Measurements from ENCODE around the gene OR4D2. TPM values are rescaled to one million over a fixed set of nuclear protein-coding genes. Genes with fewer than 3 reads are reported as not detected.

OR4D2 gene
- total RNA-seq, 2 experiments from 2014 or later, result not detected

DNA sequence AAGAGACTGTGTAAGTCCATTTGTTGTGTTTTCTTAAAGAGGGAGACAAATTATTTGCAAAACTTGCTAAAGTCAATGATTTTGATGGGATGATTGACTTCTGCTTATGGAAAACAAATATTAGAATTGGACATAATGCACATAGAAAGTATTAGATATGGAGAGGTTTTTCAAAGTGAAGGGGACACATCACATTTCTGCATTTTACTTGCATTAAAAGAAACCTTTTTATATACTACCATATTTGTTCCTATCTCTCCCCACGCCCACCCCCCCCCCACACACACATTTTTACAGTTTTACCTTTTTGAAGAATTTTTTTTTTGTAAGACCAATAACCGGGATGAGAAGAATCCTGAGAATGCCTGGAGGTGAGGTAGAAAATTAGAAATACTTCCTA, 8.6 kb upstream of the OR4D2 start:
- Mint-ChIP-seq H3K27ac (peak overlapping the region; percentile 92), H3K4me1 (ENCODE audit: low read depth) (peaks cover 79% of the 10 kb centered on the region), H3K36me3 (ENCODE audit: low read depth) (peaks cover 15% of the 10 kb centered on the region), H3K27me3 (no peaks in the 10 kb centered on the region), H3K9me3 (peaks cover 11% of the 10 kb centered on the region), H3K4me3 (no peak overlapping the region)
- H3K4me3 ChIP-seq (ENCODE audit: low read length), result peak overlapping the region; percentile 76
- ChIA-PET POLR2A (interaction anchor here (2.2 kb wide), 1 partner anchor 12 kb away, joined by 26 read pairs; no protein-coding TSS in a partner anchor), CTCF (no interaction called here)
- DNase-seq (no peak), ATAC-seq (ENCODE audit: poor library complexity) (no peak)
- H3K4me1 ChIP-seq (ENCODE audit: insufficient read depth, low read length), result peaks cover 45% of the 10 kb centered on the region
- no peaks in the 10 kb centered on the region for H3K9me3 ChIP-seq (ENCODE audit: control insufficient read depth in 1 of 2, insufficient read depth in 1 of 2, low read length in 2 of 2)
- H3K36me3 ChIP-seq (ENCODE audit: insufficient read depth, low read length), result no peaks in the 10 kb centered on the region
- intact Hi-C loops (cut with DNase I, micrococcal nuclease), result loop anchor here in 1 of 2 experiments (5.0 kb wide), 1 partner anchor 59 kb away; the partner anchor contains the start of gene MKS1
- no peaks in the 10 kb centered on the region for H3K27me3 ChIP-seq (ENCODE audit: control insufficient read depth in 1 of 2, insufficient read depth in 2 of 2, low read length in 2 of 2)
- TF ChIP-seq, protein P1, sequence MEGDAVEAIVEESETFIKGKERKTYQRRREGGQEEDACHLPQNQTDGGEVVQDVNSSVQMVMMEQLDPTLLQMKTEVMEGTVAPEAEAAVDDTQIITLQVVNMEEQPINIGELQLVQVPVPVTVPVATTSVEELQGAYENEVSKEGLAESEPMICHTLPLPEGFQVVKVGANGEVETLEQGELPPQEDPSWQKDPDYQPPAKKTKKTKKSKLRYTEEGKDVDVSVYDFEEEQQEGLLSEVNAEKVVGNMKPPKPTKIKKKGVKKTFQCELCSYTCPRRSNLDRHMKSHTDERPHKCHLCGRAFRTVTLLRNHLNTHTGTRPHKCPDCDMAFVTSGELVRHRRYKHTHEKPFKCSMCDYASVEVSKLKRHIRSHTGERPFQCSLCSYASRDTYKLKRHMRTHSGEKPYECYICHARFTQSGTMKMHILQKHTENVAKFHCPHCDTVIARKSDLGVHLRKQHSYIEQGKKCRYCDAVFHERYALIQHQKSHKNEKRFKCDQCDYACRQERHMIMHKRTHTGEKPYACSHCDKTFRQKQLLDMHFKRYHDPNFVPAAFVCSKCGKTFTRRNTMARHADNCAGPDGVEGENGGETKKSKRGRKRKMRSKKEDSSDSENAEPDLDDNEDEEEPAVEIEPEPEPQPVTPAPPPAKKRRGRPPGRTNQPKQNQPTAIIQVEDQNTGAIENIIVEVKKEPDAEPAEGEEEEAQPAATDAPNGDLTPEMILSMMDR (IDR thresholded peaks at IDR 0.05), result no peak
- no peak overlapping the region for H3K27ac ChIP-seq (ENCODE audit: low read depth in 1 of 2, low read length in 2 of 2)

DNA sequence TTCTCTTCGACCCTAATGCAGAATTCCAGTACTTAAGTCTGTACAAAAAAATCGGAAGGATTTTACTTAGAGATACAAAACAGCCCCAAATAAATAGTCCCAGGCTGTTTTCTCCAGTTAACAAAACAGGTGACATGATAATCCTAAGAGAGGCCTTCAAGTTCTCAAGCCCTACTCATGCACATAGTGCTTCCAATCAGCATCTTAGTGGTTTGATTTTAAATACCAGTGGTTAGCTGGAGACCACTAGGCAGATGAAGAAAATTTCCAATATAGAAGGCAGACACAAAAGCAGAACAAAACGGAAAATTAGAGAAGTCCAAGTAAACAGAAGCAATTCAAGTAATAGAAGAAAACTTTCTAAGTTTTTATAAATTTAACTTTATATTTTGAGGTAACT, 5.2 kb upstream of the OR4D2 start:
- peaks cover 17% of the 10 kb centered on the region for H3K36me3 Mint-ChIP-seq (ENCODE audit: low read depth)
- H3K27me3 Mint-ChIP-seq, result no peaks in the 10 kb centered on the region
- DNase-seq, result no peak
- CTCF ChIA-PET, result no interaction called here
- Histone ChIP-seq H3K9me3 (ENCODE audit: control insufficient read depth in 1 of 2, insufficient read depth in 1 of 2, low read length in 2 of 2) (no peaks in the 10 kb centered on the region), H3K27me3 (ENCODE audit: control insufficient read depth in 1 of 2, insufficient read depth in 2 of 2, low read length in 2 of 2) (no peaks in the 10 kb centered on the region), H3K27ac (ENCODE audit: low read depth in 1 of 2, low read length in 2 of 2) (no peak overlapping the region), H3K4me1 (ENCODE audit: insufficient read depth, low read length) (peaks cover 19% of the 10 kb centered on the region), H3K36me3 (ENCODE audit: insufficient read depth, low read length) (no peaks in the 10 kb centered on the region), H3K4me3 (ENCODE audit: low read length) (no peak overlapping the region)
- TF ChIP-seq, protein P1 (IDR thresholded peaks at IDR 0.05), result no peak
- H3K27ac Mint-ChIP-seq, result no peak overlapping the region
- intact Hi-C loops (cut with DNase I, micrococcal nuclease), result no loop called here
- peaks cover 66% of the 10 kb centered on the region for H3K4me1 Mint-ChIP-seq (ENCODE audit: low read depth)
- POLR2A ChIA-PET, result no interaction called here
- H3K9me3 Mint-ChIP-seq, result peaks cover 9% of the 10 kb centered on the region
- no peak for ATAC-seq (ENCODE audit: poor library complexity)
- H3K4me3 Mint-ChIP-seq, result no peak overlapping the region

DNA sequence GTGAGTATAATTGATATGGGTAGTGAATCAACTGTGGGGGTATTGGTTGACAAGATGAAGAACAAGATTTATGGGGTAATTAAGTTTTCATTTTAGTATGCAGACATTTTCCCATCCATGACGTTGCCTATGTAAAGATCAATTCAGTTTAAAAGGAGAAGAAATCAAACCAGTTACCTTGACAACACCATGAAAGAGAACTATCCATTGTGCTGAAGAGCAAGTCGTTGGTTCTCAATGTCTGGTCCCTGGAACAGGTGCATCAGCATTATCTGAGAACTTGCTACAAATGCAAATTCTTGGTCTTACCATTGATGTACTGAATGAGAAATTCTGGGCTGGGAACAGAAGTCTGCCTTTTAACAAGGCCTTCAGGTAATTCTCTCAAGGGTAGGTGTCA, 801 bp upstream of the OR4D2 start:
- DNase-seq (peak in 3 of 14 experiments; percentile 14 to 40 (median 21)), ATAC-seq (ENCODE audit: poor library complexity) (no peak)
- peaks cover 38% of the 10 kb centered on the region for H3K4me1 ChIP-seq (ENCODE audit: insufficient read depth, low read length)
- peaks cover 5% of the 10 kb centered on the region for H3K36me3 Mint-ChIP-seq (ENCODE audit: low read depth)
- intact Hi-C loops (cut with DNase I, micrococcal nuclease), result no loop called here
- ChIA-PET POLR2A (no interaction called here), CTCF (interaction anchor here (1.2 kb wide), 1 partner anchor 19 kb away, joined by 3 read pairs; no protein-coding TSS in a partner anchor)
- H3K27me3 ChIP-seq (ENCODE audit: control insufficient read depth in 1 of 2, insufficient read depth in 2 of 2, low read length in 2 of 2), result no peaks in the 10 kb centered on the region
- peaks cover 66% of the 10 kb centered on the region for H3K4me1 Mint-ChIP-seq (ENCODE audit: low read depth)
- H3K4me3 ChIP-seq (ENCODE audit: low read length), result no peak overlapping the region
- TF ChIP-seq, protein P1 (IDR thresholded peaks at IDR 0.05), result no peak
- H3K9me3 Mint-ChIP-seq, result peaks cover 4% of the 10 kb centered on the region
- no peak overlapping the region for H3K27ac ChIP-seq (ENCODE audit: low read depth in 1 of 2, low read length in 2 of 2)
- no peak overlapping the region for H3K27ac Mint-ChIP-seq
- no peak overlapping the region for H3K4me3 Mint-ChIP-seq
- H3K27me3 Mint-ChIP-seq, result no peaks in the 10 kb centered on the region
- H3K36me3 ChIP-seq (ENCODE audit: insufficient read depth, low read length), result no peaks in the 10 kb centered on the region
- H3K9me3 ChIP-seq (ENCODE audit: control insufficient read depth in 1 of 2, insufficient read depth in 1 of 2, low read length in 2 of 2), result no peaks in the 10 kb centered on the region
